ENCODE data around the gene NMRK2.

DNA sequence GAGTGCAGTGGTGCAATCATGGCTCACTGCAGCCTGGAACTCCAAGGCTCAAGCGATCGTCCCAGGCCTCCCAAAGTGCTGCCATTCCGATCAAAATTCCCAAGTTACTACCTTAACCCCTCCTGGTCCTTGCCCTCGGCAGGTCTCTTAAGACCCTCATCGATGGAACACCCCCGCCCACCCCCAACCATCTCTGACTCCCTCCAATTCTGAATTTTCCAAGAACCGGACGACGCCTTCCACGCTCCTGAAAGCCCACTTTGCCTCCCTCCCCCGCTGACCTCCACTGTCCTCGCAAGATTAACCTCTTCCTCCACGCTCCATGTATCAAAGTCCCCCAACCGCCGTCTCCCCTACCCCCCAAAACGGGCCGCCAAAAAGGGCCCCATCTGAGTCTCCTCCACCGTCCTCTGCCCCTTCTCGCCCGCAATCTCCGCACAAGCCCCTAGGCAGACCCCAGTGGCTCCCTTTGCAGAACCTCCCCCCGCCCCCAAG, 37.5 kb downstream of the NMRK2 start:
- TF ChIP-seq, protein P1, sequence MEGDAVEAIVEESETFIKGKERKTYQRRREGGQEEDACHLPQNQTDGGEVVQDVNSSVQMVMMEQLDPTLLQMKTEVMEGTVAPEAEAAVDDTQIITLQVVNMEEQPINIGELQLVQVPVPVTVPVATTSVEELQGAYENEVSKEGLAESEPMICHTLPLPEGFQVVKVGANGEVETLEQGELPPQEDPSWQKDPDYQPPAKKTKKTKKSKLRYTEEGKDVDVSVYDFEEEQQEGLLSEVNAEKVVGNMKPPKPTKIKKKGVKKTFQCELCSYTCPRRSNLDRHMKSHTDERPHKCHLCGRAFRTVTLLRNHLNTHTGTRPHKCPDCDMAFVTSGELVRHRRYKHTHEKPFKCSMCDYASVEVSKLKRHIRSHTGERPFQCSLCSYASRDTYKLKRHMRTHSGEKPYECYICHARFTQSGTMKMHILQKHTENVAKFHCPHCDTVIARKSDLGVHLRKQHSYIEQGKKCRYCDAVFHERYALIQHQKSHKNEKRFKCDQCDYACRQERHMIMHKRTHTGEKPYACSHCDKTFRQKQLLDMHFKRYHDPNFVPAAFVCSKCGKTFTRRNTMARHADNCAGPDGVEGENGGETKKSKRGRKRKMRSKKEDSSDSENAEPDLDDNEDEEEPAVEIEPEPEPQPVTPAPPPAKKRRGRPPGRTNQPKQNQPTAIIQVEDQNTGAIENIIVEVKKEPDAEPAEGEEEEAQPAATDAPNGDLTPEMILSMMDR (IDR thresholded peaks at IDR 0.05) = no peak
- no peak for TF ChIP-seq ZFX (IDR thresholded peaks at IDR 0.05; ENCODE audit: borderline replicate concordance)
